Measurements from ENCODE around the gene SORL1-AS1.

SORL1-AS1 gene

DNA sequence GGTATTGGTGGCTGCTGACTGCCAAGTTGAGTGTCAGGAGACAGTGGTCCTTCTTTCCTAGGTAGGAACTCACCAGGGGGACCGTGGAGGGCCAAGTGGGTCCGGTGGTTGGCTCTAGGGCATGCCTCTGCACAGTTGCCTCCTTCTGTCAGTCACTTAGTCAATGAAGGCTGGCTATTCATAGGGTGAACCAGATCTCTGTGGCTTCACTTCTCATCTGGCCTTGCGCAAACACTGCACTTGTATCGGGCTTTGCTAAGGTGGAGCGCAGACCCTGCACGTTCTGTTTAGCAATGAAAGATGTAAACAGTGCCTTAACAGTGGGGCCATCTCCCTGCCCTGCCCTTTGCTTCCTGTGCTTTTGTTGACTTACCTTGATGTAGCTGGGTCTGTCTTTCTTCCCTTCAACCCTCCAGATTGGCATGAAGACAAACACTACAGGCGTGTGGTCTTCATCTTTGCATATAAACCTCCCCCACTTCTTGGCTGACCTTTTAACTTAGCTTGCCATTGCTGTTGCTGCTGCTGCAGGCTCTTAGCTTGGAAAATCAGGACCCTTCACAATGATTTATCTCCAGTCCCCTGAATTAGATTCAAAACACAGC, 6.7 kb upstream of the SORL1-AS1 start:
- H3K4me3 ChIP-seq: no peak overlapping the region
- ATAC-seq (ENCODE audit: low FRiP score in 2 of 2) (no peak), DNase-seq (no peak)
- peaks cover 2 to 39% (median 8%) of the 10 kb centered on the region in 4 donors for H3K4me1 ChIP-seq
- TF ChIP-seq EP300 (IDR thresholded peaks at IDR 0.05): no peak
- no peak for TF ChIP-seq POLR2AphosphoS5 (IDR thresholded peaks at IDR 0.05)
- no peak for TF ChIP-seq POLR2A (IDR thresholded peaks at IDR 0.05)
- TF ChIP-seq, protein P1, sequence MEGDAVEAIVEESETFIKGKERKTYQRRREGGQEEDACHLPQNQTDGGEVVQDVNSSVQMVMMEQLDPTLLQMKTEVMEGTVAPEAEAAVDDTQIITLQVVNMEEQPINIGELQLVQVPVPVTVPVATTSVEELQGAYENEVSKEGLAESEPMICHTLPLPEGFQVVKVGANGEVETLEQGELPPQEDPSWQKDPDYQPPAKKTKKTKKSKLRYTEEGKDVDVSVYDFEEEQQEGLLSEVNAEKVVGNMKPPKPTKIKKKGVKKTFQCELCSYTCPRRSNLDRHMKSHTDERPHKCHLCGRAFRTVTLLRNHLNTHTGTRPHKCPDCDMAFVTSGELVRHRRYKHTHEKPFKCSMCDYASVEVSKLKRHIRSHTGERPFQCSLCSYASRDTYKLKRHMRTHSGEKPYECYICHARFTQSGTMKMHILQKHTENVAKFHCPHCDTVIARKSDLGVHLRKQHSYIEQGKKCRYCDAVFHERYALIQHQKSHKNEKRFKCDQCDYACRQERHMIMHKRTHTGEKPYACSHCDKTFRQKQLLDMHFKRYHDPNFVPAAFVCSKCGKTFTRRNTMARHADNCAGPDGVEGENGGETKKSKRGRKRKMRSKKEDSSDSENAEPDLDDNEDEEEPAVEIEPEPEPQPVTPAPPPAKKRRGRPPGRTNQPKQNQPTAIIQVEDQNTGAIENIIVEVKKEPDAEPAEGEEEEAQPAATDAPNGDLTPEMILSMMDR (IDR thresholded peaks at IDR 0.05): no peak
- H3K9me3 ChIP-seq: no peaks in the 10 kb centered on the region
- peak overlapping the region in 1 of 4 donors; percentile 58 for H3K27ac ChIP-seq
- H3K36me3 ChIP-seq: no peaks in the 10 kb centered on the region
- no peaks in the 10 kb centered on the region for H3K27me3 ChIP-seq
- 56 to 64% methylated on average over 7 of the region's 7 CpGs for WGBS, 2 donors

DNA sequence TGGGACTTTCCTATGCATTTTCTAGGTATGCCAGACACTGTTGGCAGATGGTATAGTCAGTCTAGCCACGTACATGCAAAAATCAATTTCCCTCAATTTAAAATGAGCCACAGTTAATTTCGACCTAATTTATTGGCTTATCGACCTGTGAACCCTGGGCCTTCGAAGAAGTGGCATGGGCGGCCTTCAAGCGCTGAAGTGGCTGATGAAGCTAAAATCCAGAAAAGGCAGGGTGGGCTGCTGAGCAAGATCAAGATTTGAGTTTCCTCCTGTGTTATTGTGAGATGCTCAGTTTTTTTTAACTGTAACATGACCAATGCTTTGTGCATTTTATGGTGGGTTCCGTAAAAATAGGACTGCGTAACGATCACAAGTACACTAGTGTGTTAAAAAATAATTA, 5.8 kb upstream of the SORL1-AS1 start:
- no peaks in the 10 kb centered on the region for H3K27me3 ChIP-seq
- 93 to 96% methylated on average over 9 of the region's 9 CpGs for WGBS, 2 donors
- ATAC-seq (ENCODE audit: low FRiP score in 2 of 2) (no peak), DNase-seq (no peak)
- TF ChIP-seq POLR2AphosphoS5 (IDR thresholded peaks at IDR 0.05) (no peak), POLR2A (IDR thresholded peaks at IDR 0.05) (no peak), EP300 (IDR thresholded peaks at IDR 0.05) (no peak)
- TF ChIP-seq, protein P1 (IDR thresholded peaks at IDR 0.05): no peak
- no peaks in the 10 kb centered on the region for H3K9me3 ChIP-seq
- no peak overlapping the region for H3K27ac ChIP-seq
- H3K4me3 ChIP-seq: no peak overlapping the region
- H3K36me3 ChIP-seq: no peaks in the 10 kb centered on the region
- peaks cover under 1 to 29% (median 4%) of the 10 kb centered on the region in 4 donors for H3K4me1 ChIP-seq

DNA sequence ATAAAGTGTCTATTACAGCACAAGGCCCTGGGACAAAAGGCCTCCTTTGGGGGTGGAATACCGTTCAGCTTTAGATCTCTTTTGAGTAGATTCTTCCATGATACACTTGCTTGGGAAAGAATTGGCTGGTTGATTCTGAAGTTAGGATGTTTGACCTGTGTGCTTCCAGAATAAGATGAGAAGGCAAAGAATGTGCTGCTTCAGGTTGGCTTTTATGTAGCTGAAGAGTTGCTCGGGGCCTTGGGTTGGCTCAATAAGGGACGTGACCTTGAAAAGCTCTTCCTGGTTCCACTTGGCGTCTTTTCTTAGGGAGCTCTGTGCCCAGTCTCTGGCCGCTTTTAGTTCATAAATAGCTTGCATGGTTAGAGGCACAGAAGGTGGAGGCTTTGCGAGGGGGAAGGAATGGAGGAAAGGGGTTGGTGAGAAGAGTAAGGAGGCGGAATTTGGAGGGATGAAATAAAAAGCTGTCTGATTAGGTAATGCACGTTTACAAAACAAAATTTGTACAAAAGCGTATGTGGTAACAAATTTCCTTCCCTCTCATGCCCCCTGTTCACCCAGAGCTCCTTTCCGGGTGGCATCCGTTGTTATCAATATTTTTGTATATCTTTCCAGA, 4.2 kb upstream of the SORL1-AS1 start:
- no peaks in the 10 kb centered on the region for H3K9me3 ChIP-seq
- H3K27me3 ChIP-seq: no peaks in the 10 kb centered on the region
- no peak for TF ChIP-seq EP300 (IDR thresholded peaks at IDR 0.05)
- TF ChIP-seq, protein P1 (IDR thresholded peaks at IDR 0.05): no peak
- 63 to 72% methylated on average over 11 of the region's 11 CpGs for WGBS, 2 donors
- no peak overlapping the region for H3K4me3 ChIP-seq
- no peak for ATAC-seq (ENCODE audit: low FRiP score in 2 of 2)
- H3K36me3 ChIP-seq: no peaks in the 10 kb centered on the region
- H3K4me1 ChIP-seq: peaks cover 7 to 28% (median 11%) of the 10 kb centered on the region in 4 donors
- peak overlapping the region in 2 of 4 donors; percentile 22 to 88 for H3K27ac ChIP-seq
- DNase-seq: no peak

DNA sequence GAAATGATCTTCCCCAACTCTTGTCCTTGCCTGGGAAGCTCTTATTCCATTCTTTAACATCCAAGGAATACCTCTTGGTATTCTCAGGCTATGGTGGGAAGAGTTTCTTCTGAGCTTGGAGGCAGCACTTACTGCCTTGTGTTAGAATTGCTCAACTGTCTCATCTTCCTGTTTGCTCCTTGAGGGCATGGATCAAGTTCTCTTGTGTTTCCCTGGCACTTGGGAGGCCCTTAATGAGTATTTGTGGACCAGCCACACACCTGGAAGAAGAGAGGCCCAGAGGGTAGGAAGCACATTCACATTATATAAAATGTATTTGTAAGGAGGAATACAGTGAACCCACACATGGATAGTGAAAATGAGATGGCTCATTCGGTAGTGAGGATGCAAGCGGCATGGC, 3.4 kb upstream of the SORL1-AS1 start:
- 79 to 89% methylated on average over 2 of the region's 2 CpGs for WGBS, 2 donors
- H3K9me3 ChIP-seq: no peaks in the 10 kb centered on the region
- TF ChIP-seq POLR2A (IDR thresholded peaks at IDR 0.05): no peak
- TF ChIP-seq EP300 (IDR thresholded peaks at IDR 0.05): no peak

DNA sequence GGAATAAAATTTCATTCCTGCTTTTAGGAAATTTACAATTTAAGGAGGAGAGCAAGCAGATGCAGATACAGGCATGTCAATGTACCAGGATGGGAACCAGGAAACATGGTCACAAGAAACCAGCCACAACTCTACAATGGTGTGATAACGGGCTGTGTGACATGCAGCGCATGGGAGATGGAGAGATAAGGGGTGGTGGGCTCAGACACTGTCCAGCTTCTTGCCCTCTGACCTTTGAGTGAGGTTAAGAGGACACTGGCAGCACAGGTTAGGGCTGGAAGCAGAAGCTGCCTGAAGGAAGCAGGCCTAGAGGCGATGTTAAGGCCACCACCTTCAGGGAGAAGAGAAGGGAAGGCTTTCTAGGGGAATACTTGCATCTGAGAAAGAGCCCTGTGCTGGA, 2.3 kb upstream of the SORL1-AS1 start:
- Histone ChIP-seq H3K27ac (peak overlapping the region in 2 of 4 donors; percentile 13 to 88), H3K36me3 (no peaks in the 10 kb centered on the region), H3K4me3 (no peak overlapping the region), H3K4me1 (peaks cover 10 to 26% (median 19%) of the 10 kb centered on the region in 4 donors), H3K27me3 (no peaks in the 10 kb centered on the region), H3K9me3 (no peaks in the 10 kb centered on the region)
- ATAC-seq (ENCODE audit: low FRiP score in 2 of 2) (no peak), DNase-seq (no peak)
- WGBS, 2 donors: 79 to 84% methylated on average over 3 of the region's 3 CpGs
- TF ChIP-seq POLR2AphosphoS5 (IDR thresholded peaks at IDR 0.05): no peak
- TF ChIP-seq, protein P1 (IDR thresholded peaks at IDR 0.05): no peak
- TF ChIP-seq EP300 (IDR thresholded peaks at IDR 0.05): no peak
- no peak for TF ChIP-seq POLR2A (IDR thresholded peaks at IDR 0.05)

More for the DNA sequence above, 3.4 kb upstream of the SORL1-AS1 start:
- DNase-seq (no peak), ATAC-seq (ENCODE audit: low FRiP score in 2 of 2) (no peak)
- Histone ChIP-seq H3K4me3 (no peak overlapping the region), H3K27me3 (no peaks in the 10 kb centered on the region), H3K36me3 (no peaks in the 10 kb centered on the region), H3K4me1 (peaks cover 11 to 31% (median 18%) of the 10 kb centered on the region in 4 donors), H3K27ac (peak overlapping the region in 2 of 4 donors; percentile 22 to 88)
